CD4-positive, alpha-beta T cell treated with Interleukin-17A for 1 hour (primary cell): ENCODE results near the gene CALHM2.

ENCODE experiments used
- DNase-seq: peaks from one replicate; pipeline ENCODE4 v3.0.0-alpha.2; 2020

Gene CALHM2

GRCh38 chr10:103415581-103415980 is 36.6 kb downstream of the CALHM2 start:
- no peak for DNase-seq

GRCh38 chr10:103413564-103413963 is 38.6 kb downstream of the CALHM2 start:
- DNase-seq, result no peak

- DNase-seq, result no peak
These were observed 54.9 kb downstream of the CALHM2 start for GRCh38 chr10:103397191-103397825.

GRCh38 chr10:103396789-103397087 is 55.4 kb downstream of the CALHM2 start:
- no peak for DNase-seq
